Endothelial cell of umbilical vein (primary cell): ENCODE measurements around the gene ZDHHC14. TPM values are rescaled to one million over a fixed set of nuclear protein-coding genes. Genes with fewer than 3 reads are reported as not detected.

Experiments
- BruUV-seq: library from RNA; stranded (reverse); fragments of 400-500 nt; replicated peaks from 2 replicates; lab custom pipeline; 2021; lab: Mats Ljungman, UMichigan
- CTCF ChIA-PET: fragments of 300-600, 350-600 bp; sonication (Branson Sonifier 250); formaldehyde crosslinking; loops from one replicate; lab custom pipeline; 2021; ENCODE audit warnings: antibody characterized with exemption, inconsistent platforms; lab: Charles Lee
- POLR2A ChIA-PET: fragments of 300-600, 350-600 bp; sonication (Branson Sonifier 250); formaldehyde crosslinking; loops from one replicate; lab custom pipeline; 2021; ENCODE audit warnings: antibody characterized with exemption, inconsistent platforms; lab: Charles Lee
- DNase-seq: peaks from one replicate; pipeline ENCODE4 v3.0.0-alpha.2; 2011; ENCODE audit warnings: low read depth, low spot score
- FAIRE-seq: peaks from 2 replicates; lab custom pipeline; 2011; peaks lifted over from hg19 to GRCh38; lab: Jason Lieb, UNC
- H2AFZ ChIP-seq: 2 replicates; pipeline ENCODE4 v1.6.0; 2012; ENCODE audit warnings: low read depth, low read length, control low read depth, inconsistent platforms
- H3K27ac ChIP-seq: 2 replicates; pipeline ENCODE4 v1.5.1; 2011; ENCODE audit warnings: low read depth, mild to moderate bottlenecking, control low read depth, low read length, moderate library complexity; ENCODE audit not compliant: insufficient read depth
- H3K27me3 ChIP-seq, 2 experiments: 2 replicates each; pipeline versions ENCODE4 v1.6.0 to v1.6.1; 2011; ENCODE audit warnings: low read length in 2 of 2, mixed read lengths in 1 of 2; ENCODE audit not compliant: control insufficient read depth in 2 of 2, insufficient read depth in 2 of 2
- H3K36me3 ChIP-seq, 2 experiments: 2 replicates in 1 of 2; 3 replicates in 1 of 2; pipeline ENCODE4 v1.5.1; 2011; ENCODE audit warnings: low read length in 2 of 2, mild to moderate bottlenecking in 1 of 2, moderate library complexity in 1 of 2; ENCODE audit not compliant: control insufficient read depth in 2 of 2, insufficient read depth in 2 of 2; ENCODE audit errors: extremely low read depth in 1 of 2
- H3K4me1 ChIP-seq: 3 replicates; pipeline ENCODE4 v1.5.1; 2011; ENCODE audit warnings: mild to moderate bottlenecking, low read length; ENCODE audit not compliant: control insufficient read depth, insufficient read depth; ENCODE audit errors: extremely low read depth
- H3K4me2 ChIP-seq: 2 replicates; pipeline ENCODE4 v1.6.1; 2011; ENCODE audit warnings: low read length, control low read depth, mixed read lengths; ENCODE audit not compliant: insufficient read depth
- H3K4me3 ChIP-seq, 3 experiments: fragments of 200-600 bp in 1 of 3; sonication (generic), shearing (Covaris generic) in 1 of 3; replicated peaks in 1 of 3; 2 replicates each; pipeline ENCODE4 v1.5.1; 2011 to 2016; ENCODE audit warnings: control low read depth in 3 of 3, low read length in 3 of 3, mild to moderate bottlenecking in 2 of 3, inconsistent platforms in 1 of 3, low read depth in 1 of 3, moderate library complexity in 1 of 3; ENCODE audit not compliant: insufficient read depth in 1 of 3
- H3K79me2 ChIP-seq: 2 replicates; pipeline ENCODE4 v1.6.0; 2012; ENCODE audit warnings: low read length, inconsistent platforms; ENCODE audit not compliant: control insufficient read depth, insufficient read depth
- H3K9ac ChIP-seq: replicated peaks from 2 replicates; pipeline ENCODE3; 2011; ENCODE audit warnings: low read length, control low read depth; ENCODE audit not compliant: insufficient read depth; ENCODE audit errors: extremely low read depth
- H3K9me1 ChIP-seq: replicated peaks from 3 replicates; pipeline ENCODE4 v1.6.0; 2011; ENCODE audit warnings: mild to moderate bottlenecking, low read length; ENCODE audit not compliant: control insufficient read depth, insufficient read depth; ENCODE audit errors: extremely low read depth
- H3K9me3 ChIP-seq: replicated peaks from 2 replicates; pipeline ENCODE4 v1.5.1; 2012; ENCODE audit warnings: low read length, inconsistent platforms; ENCODE audit not compliant: control insufficient read depth, insufficient read depth
- H4K20me1 ChIP-seq: replicated peaks from 2 replicates; pipeline ENCODE3; 2011; ENCODE audit warnings: mild to moderate bottlenecking, low read length; ENCODE audit not compliant: control insufficient read depth, insufficient read depth; ENCODE audit errors: extremely low read depth
- EZH2 ChIP-seq: IDR thresholded peaks from 2 replicates; pipeline ENCODE4 v1.6.1; 2012; ENCODE audit warnings: borderline replicate concordance, low read depth, mild to moderate bottlenecking, moderate library complexity, low read length, inconsistent platforms; ENCODE audit not compliant: severe bottlenecking
- FOS ChIP-seq: IDR thresholded peaks from 2 replicates; pipeline ENCODE4 v1.6.1; 2011; ENCODE audit warnings: mild to moderate bottlenecking, low read length, moderate library complexity, borderline replicate concordance; ENCODE audit not compliant: insufficient read depth
- GATA2 ChIP-seq: IDR thresholded peaks from 2 replicates; pipeline ENCODE4 v1.7.0; 2011; ENCODE audit warnings: low read depth, mild to moderate bottlenecking, moderate library complexity, mixed read lengths, low read length; ENCODE audit not compliant: insufficient read length, insufficient read depth
- JUN ChIP-seq: IDR thresholded peaks from 2 replicates; pipeline ENCODE4 v1.6.1; 2011; ENCODE audit warnings: borderline replicate concordance, low read depth; ENCODE audit not compliant: insufficient read length, insufficient read depth
- MAX ChIP-seq: IDR thresholded peaks from 2 replicates; pipeline ENCODE4 v1.6.1; 2011; ENCODE audit not compliant: insufficient read depth, insufficient read length
- MYC ChIP-seq: IDR thresholded peaks from one replicate; pipeline ENCODE4 v1.6.1; 2011; ENCODE audit warnings: mild to moderate bottlenecking, low read depth, low read length
- POLR2A ChIP-seq: IDR thresholded peaks from 2 replicates; pipeline ENCODE4 v1.6.1; 2012; ENCODE audit warnings: low read depth, mild to moderate bottlenecking, control low read depth, low read length
- POLR2AphosphoS5 ChIP-seq: IDR thresholded peaks from 2 replicates; pipeline ENCODE4 v1.6.1; 2012; ENCODE audit warnings: low read depth, mild to moderate bottlenecking, control low read depth, low read length, moderate library complexity; ENCODE audit not compliant: insufficient read depth
- dilution Hi-C: fragments of 300-500 bp; cut with MboI; formaldehyde crosslinking; loops from one replicate; pipeline ENCODE4 v1.15.0; 2019; ENCODE audit warnings: low sequenced_read_pairs; ENCODE audit not compliant: extremely low pct_ligation_motif_present
- intact Hi-C: fragments of 100-400 bp; cut with micrococcal nuclease; formaldehyde crosslinking; loops from one replicate; pipeline ENCODE4 v1.10.0; 2022
- polyA plus RNA-seq, 4 experiments: library from polyadenylated mRNA; depleted of rRNA in 3 of 4; stranded (reverse) in 3 of 4; unstranded in 1 of 4; fragments of >200 nt; gene quantifications; 2 replicates each; pipeline versions ENCODE4 v1.2.1 to v1.2.3, GENCODE V29; 2011 to 2012; ENCODE audit warnings: missing spikeins in 1 of 4
- total RNA-seq: library from RNA; stranded (reverse); gene quantifications from 2 replicates; pipeline ENCODE4 v1.2.3, GENCODE V29; 2021
- TF ChIP-seq, protein P1 (sequence below), 2 donors: IDR thresholded peaks; 1 replicate in 1 of 2; 2 replicates in 1 of 2; pipeline ENCODE4 v1.5.1; 2011; ENCODE audit warnings: low read length in 2 of 2, mild to moderate bottlenecking in 2 of 2, moderate library complexity in 2 of 2, control low read depth in 1 of 2, inconsistent platforms in 1 of 2, low read depth in 1 of 2; ENCODE audit not compliant: insufficient read depth in 1 of 2; ENCODE audit errors: extremely low read depth in 1 of 2

ZDHHC14 gene
- total and polyA plus RNA-seq, 2 donors (not counting 3 experiments of a cell fraction or from before 2014, with no cell fraction given), result 23.0 to 25.6 TPM

GRCh38 chr6:157606516-157606915, 225.5 kb downstream of the ZDHHC14 start:
- TF ChIP-seq MAX (no peak), POLR2A (no peak), EZH2 (no peak), POLR2AphosphoS5 (no peak), FOS (no peak), JUN (no peak), MYC (no peak), GATA2 (no peak)
- TF ChIP-seq, protein P1, sequence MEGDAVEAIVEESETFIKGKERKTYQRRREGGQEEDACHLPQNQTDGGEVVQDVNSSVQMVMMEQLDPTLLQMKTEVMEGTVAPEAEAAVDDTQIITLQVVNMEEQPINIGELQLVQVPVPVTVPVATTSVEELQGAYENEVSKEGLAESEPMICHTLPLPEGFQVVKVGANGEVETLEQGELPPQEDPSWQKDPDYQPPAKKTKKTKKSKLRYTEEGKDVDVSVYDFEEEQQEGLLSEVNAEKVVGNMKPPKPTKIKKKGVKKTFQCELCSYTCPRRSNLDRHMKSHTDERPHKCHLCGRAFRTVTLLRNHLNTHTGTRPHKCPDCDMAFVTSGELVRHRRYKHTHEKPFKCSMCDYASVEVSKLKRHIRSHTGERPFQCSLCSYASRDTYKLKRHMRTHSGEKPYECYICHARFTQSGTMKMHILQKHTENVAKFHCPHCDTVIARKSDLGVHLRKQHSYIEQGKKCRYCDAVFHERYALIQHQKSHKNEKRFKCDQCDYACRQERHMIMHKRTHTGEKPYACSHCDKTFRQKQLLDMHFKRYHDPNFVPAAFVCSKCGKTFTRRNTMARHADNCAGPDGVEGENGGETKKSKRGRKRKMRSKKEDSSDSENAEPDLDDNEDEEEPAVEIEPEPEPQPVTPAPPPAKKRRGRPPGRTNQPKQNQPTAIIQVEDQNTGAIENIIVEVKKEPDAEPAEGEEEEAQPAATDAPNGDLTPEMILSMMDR (IDR thresholded peaks at IDR 0.05; ENCODE audit: extremely low read depth in 1 of 2, insufficient read depth in 1 of 2, low read depth in 1 of 2, low read length in 2 of 2), result no peak
- Histone ChIP-seq H3K9ac (no peak overlapping the region), H3K4me2 (no peak overlapping the region), H2AFZ (no peak overlapping the region), H3K36me3 (peaks cover 0 to 4% of the 10 kb centered on the region in 2 experiments), H4K20me1 (no peaks in the 10 kb centered on the region), H3K27ac (no peak overlapping the region), H3K9me1 (no peaks in the 10 kb centered on the region), H3K27me3 (no peaks in the 10 kb centered on the region), H3K4me1 (no peaks in the 10 kb centered on the region), H3K4me3 (no peak overlapping the region), H3K79me2 (no peaks in the 10 kb centered on the region), H3K9me3 (no peaks in the 10 kb centered on the region)
- BruUV-seq, result no TSS peak
- POLR2A ChIA-PET, result no interaction called here
- CTCF ChIA-PET, result no interaction called here
- intact Hi-C loops, result no loop called here
- DNase-seq (no peak), FAIRE-seq (no peak)
- dilution Hi-C loops, result no loop called here
